ENCODE measurements around the gene ELOVL1. TPM values are rescaled to one million over a fixed set of nuclear protein-coding genes. Genes with fewer than 3 reads are reported as not detected.
A peak's percentile ranks its signal among the peaks of the same experiment; 100 is the strongest.

Gene ELOVL1
- total and polyA plus RNA-seq, 2 of the 13 experiments (the other 11 are each of a cell fraction or from before 2014, with no cell fraction given), result 55.2 to 77.4 TPM

DNA sequence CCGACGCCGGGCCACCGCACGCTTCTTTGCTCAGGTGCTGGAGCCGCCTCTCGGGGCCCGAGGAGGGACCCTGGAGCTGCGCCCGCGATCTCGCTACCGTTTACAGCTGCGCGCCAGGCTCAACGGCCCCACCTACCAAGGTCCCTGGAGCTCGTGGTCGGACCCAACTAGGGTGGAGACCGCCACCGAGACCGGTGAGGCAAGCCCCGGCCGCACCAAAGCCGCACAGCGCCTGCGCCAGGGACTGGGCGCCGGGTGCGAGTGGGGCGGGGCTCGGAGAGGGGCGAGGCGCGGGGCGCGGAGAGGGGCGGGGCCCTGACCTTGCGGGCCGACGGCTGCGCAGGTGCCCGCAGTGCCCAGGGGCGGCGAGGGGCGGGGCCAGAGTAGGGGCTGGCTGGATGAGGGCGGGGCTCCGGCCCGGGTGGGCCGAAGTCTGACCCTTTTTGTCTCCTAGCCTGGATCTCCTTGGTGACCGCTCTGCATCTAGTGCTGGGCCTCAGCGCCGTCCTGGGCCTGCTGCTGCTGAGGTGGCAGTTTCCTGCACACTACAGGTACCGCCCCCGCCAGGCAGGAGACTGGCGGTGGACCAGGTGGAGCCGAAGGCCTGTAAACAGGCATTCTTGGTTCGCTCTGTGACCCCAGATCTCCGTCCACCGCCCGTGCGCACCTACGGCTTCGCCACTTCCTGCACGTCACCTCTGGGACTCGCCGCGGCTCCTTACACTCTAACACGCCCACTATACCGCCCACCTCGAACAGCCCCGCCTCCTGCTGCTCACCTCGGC lies 18.8 kb downstream of the ELOVL1 start (continued):
- TF ChIP-seq ERF (CRISPR knock-in tag; IDR thresholded peaks at IDR 0.05) (peak; percentile 57), KLF11 (CRISPR knock-in tag; IDR thresholded peaks at IDR 0.05) (peak; percentile 17; the same call in 1 of the 2 replicates), CHCHD3 (CRISPR knock-in tag; IDR thresholded peaks at IDR 0.05) (no peak), MLLT10 (CRISPR knock-in tag; IDR thresholded peaks at IDR 0.05) (no peak), ELF4 (CRISPR knock-in tag; IDR thresholded peaks at IDR 0.05; ENCODE audit: borderline replicate concordance) (no peak), CBX2 (IDR thresholded peaks at IDR 0.05; ENCODE audit: low read depth, low read length) (no peak), CBX2 (CRISPR knock-in tag; IDR thresholded peaks at IDR 0.05; ENCODE audit: low read depth) (no peak), TCF7 (IDR thresholded peaks at IDR 0.05; ENCODE audit: low read depth) (no peak), RAD51 (IDR thresholded peaks at IDR 0.05; ENCODE audit: borderline replicate concordance) (no peak), GATAD1 (CRISPR knock-in tag; IDR thresholded peaks at IDR 0.05) (no peak), CEBPG (CRISPR knock-in tag; IDR thresholded peaks at IDR 0.05) (peak; percentile 69), ATRX (CRISPR knock-in tag; IDR thresholded peaks at IDR 0.05; ENCODE audit: borderline replicate concordance) (no peak), ATF7 (IDR thresholded peaks at IDR 0.05) (no peak), ATF7 (CRISPR knock-in tag; IDR thresholded peaks at IDR 0.05) (0 out of 2 replicates have a peak, but pooled peaks have one; percentile 25), SNAPC2 (CRISPR knock-in tag; IDR thresholded peaks at IDR 0.05) (no peak), NCOA1 (CRISPR knock-in tag; IDR thresholded peaks at IDR 0.05) (0 out of 2 replicates have a peak, but pooled peaks have one; percentile 52), CENPT (CRISPR knock-in tag; IDR thresholded peaks at IDR 0.05; ENCODE audit: low read depth) (no peak), SAP130 (CRISPR knock-in tag; IDR thresholded peaks at IDR 0.05; ENCODE audit: low read depth) (peak; percentile 53), ARNT2 (CRISPR knock-in tag; IDR thresholded peaks at IDR 0.05; ENCODE audit: low read depth) (peak; percentile 8; the same call in 1 of the 2 replicates)
- TF ChIP-seq, protein P1, sequence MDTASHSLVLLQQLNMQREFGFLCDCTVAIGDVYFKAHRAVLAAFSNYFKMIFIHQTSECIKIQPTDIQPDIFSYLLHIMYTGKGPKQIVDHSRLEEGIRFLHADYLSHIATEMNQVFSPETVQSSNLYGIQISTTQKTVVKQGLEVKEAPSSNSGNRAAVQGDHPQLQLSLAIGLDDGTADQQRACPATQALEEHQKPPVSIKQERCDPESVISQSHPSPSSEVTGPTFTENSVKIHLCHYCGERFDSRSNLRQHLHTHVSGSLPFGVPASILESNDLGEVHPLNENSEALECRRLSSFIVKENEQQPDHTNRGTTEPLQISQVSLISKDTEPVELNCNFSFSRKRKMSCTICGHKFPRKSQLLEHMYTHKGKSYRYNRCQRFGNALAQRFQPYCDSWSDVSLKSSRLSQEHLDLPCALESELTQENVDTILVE (CRISPR knock-in tag; IDR thresholded peaks at IDR 0.05), result no peak
- TF ChIP-seq, protein P2, sequence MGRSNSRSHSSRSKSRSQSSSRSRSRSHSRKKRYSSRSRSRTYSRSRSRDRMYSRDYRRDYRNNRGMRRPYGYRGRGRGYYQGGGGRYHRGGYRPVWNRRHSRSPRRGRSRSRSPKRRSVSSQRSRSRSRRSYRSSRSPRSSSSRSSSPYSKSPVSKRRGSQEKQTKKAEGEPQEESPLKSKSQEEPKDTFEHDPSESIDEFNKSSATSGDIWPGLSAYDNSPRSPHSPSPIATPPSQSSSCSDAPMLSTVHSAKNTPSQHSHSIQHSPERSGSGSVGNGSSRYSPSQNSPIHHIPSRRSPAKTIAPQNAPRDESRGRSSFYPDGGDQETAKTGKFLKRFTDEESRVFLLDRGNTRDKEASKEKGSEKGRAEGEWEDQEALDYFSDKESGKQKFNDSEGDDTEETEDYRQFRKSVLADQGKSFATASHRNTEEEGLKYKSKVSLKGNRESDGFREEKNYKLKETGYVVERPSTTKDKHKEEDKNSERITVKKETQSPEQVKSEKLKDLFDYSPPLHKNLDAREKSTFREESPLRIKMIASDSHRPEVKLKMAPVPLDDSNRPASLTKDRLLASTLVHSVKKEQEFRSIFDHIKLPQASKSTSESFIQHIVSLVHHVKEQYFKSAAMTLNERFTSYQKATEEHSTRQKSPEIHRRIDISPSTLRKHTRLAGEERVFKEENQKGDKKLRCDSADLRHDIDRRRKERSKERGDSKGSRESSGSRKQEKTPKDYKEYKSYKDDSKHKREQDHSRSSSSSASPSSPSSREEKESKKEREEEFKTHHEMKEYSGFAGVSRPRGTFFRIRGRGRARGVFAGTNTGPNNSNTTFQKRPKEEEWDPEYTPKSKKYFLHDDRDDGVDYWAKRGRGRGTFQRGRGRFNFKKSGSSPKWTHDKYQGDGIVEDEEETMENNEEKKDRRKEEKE (IDR thresholded peaks at IDR 0.05), result no peak
- TF ChIP-seq, protein P3, sequence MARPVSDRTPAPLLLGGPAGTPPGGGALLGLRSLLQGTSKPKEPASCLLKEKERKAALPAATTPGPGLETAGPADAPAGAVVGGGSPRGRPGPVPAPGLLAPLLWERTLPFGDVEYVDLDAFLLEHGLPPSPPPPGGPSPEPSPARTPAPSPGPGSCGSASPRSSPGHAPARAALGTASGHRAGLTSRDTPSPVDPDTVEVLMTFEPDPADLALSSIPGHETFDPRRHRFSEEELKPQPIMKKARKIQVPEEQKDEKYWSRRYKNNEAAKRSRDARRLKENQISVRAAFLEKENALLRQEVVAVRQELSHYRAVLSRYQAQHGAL (CRISPR knock-in tag; IDR thresholded peaks at IDR 0.05; ENCODE audit: not compliant biosample characterization), result peak; percentile 34
- TF ChIP-seq, protein P4, sequence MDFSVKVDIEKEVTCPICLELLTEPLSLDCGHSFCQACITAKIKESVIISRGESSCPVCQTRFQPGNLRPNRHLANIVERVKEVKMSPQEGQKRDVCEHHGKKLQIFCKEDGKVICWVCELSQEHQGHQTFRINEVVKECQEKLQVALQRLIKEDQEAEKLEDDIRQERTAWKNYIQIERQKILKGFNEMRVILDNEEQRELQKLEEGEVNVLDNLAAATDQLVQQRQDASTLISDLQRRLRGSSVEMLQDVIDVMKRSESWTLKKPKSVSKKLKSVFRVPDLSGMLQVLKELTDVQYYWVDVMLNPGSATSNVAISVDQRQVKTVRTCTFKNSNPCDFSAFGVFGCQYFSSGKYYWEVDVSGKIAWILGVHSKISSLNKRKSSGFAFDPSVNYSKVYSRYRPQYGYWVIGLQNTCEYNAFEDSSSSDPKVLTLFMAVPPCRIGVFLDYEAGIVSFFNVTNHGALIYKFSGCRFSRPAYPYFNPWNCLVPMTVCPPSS (IDR thresholded peaks at IDR 0.05), result no peak
